NB4 (cell line): Measurements from ENCODE around the gene LCA5.

Experiments
- DNase-seq: peaks from one replicate; pipeline ENCODE4 v3.0.0; 2010; ENCODE audit warnings: low read depth
- H3K4me3 ChIP-seq: one replicate; pipeline ENCODE4 v1.5.1; 2011; ENCODE audit warnings: mild to moderate bottlenecking, low read depth, low read length, moderate library complexity
- CTCF ChIP-seq: IDR thresholded peaks from one replicate; pipeline ENCODE4 v1.5.1; 2012; ENCODE audit warnings: low read depth, low read length
- MAX ChIP-seq: IDR thresholded peaks from 2 replicates; pipeline ENCODE4 v1.6.1; 2011; ENCODE audit warnings: low read depth, low read length
- MYC ChIP-seq: IDR thresholded peaks from 2 replicates; pipeline ENCODE4 v1.6.1; 2011; ENCODE audit warnings: low read depth, low read length
- POLR2A ChIP-seq: IDR thresholded peaks from 2 replicates; pipeline ENCODE4 v1.6.1; 2011; ENCODE audit warnings: mild to moderate bottlenecking; ENCODE audit not compliant: insufficient read length; ENCODE audit errors: extremely low read depth

The LCA5 gene

GRCh38 chr6:79441192-79441591 is 96.0 kb downstream of the LCA5 start:
- H3K4me3 ChIP-seq = no peak overlapping the region
- TF ChIP-seq CTCF (no peak), POLR2A (no peak), MYC (no peak)
- no peak for DNase-seq

- DNase-seq = no peak
- no peak for TF ChIP-seq CTCF
- TF ChIP-seq MYC = no peak
- no peak for TF ChIP-seq MAX
- H3K4me3 ChIP-seq = no peak overlapping the region
These were observed 96.6 kb downstream of the LCA5 start for GRCh38 chr6:79440598-79440997.

GRCh38 chr6:79438030-79438429 is 99.2 kb downstream of the LCA5 start:
- TF ChIP-seq MYC = no peak
- no peak for TF ChIP-seq POLR2A
- no peak for TF ChIP-seq CTCF
- TF ChIP-seq MAX = no peak
- no peak for DNase-seq
- H3K4me3 ChIP-seq = no peak overlapping the region

GRCh38 chr6:79436241-79436640 is 101.0 kb downstream of the LCA5 start:
- no peak overlapping the region for H3K4me3 ChIP-seq
- DNase-seq = no peak
- no peak for TF ChIP-seq CTCF
- TF ChIP-seq MAX = no peak
- TF ChIP-seq MYC = no peak
- no peak for TF ChIP-seq POLR2A

GRCh38 chr6:79435746-79436145 is 101.5 kb downstream of the LCA5 start:
- no peak overlapping the region for H3K4me3 ChIP-seq
- no peak for TF ChIP-seq MAX
- no peak for TF ChIP-seq POLR2A
- TF ChIP-seq MYC = no peak
- no peak for TF ChIP-seq CTCF
- DNase-seq = no peak
